HepG2 (cell line): Measurements from ENCODE around the gene INSIG1. TPM values are rescaled to one million over a fixed set of nuclear protein-coding genes. Genes with fewer than 3 reads are reported as not detected.

Experiments
- ATAC-seq: fragments of 200-7000 bp; cut with Tn5 transposase; 3 replicates; pipeline ENCODE4 v1.9.1; 2020; ENCODE audit warnings: mild to moderate bottlenecking, moderate library complexity
- BruUV-seq: library from RNA; stranded (reverse); fragments of 400-500 nt; replicated peaks from 2 replicates; lab custom pipeline; 2021; lab: Mats Ljungman, UMichigan
- CTCF ChIA-PET: fragments of 300-600 bp; formaldehyde crosslinking; extraction: SDS; loops from one replicate; lab custom pipeline; 2021; ENCODE audit warnings: low total read pairs, inconsistent platforms, low intra/inter-chr PET ratio; lab: Yijun Ruan, JAX
- POLR2A ChIA-PET: fragments of 350-600 bp; sonication (Branson Sonifier 250); formaldehyde crosslinking; loops from one replicate; lab custom pipeline; 2020; ENCODE audit warnings: antibody characterized with exemption, inconsistent platforms; lab: Yijun Ruan, JAX
- DNase-seq: peaks from one replicate; pipeline ENCODE4 v3.0.0-alpha.2; 2015; ENCODE audit warnings: low spot score
- FAIRE-seq: peaks from 3 replicates; lab custom pipeline; 2011; peaks lifted over from hg19 to GRCh38; lab: Jason Lieb, UNC
- H2AFZ ChIP-seq: one replicate; pipeline ENCODE4 v1.6.1; 2011; ENCODE audit warnings: low read length, inconsistent platforms
- H3K27ac ChIP-seq: fragments of 300-600 bp; 3 replicates; pipeline ENCODE4 v1.8.0; 2011; ENCODE audit warnings: mixed run types, mild to moderate bottlenecking, mixed read lengths, low read length, inconsistent platforms; ENCODE audit not compliant: insufficient read depth; ENCODE audit errors: extremely low read length
- H3K27me3 ChIP-seq, 2 experiments: fragments of 200-600 bp in 1 of 2; 2 replicates in 1 of 2; 3 replicates in 1 of 2; pipeline versions ENCODE4 v1.6.0 to v1.8.0; 2011; ENCODE audit warnings: low read length in 2 of 2, mild to moderate bottlenecking in 2 of 2, moderate library complexity in 2 of 2, inconsistent platforms in 1 of 2; ENCODE audit not compliant: insufficient read depth in 2 of 2, control insufficient read depth in 1 of 2
- H3K36me3 ChIP-seq, 2 experiments: fragments of 200-600 bp in 1 of 2; replicated peaks in 1 of 2; 2 replicates in 1 of 2; 3 replicates in 1 of 2; pipeline versions ENCODE4 v1.5.1 to v1.8.0; 2011; ENCODE audit warnings: low read length in 2 of 2, inconsistent platforms in 1 of 2; ENCODE audit not compliant: insufficient read depth in 2 of 2, control insufficient read depth in 1 of 2
- H3K4me1 ChIP-seq: 2 replicates; pipeline ENCODE4 v1.5.1; 2012; ENCODE audit warnings: low read length, inconsistent platforms; ENCODE audit not compliant: insufficient read depth
- H3K4me2 ChIP-seq: 2 replicates; pipeline ENCODE4 v1.6.0; 2011; ENCODE audit warnings: low read depth, low read length, inconsistent platforms
- H3K4me3 ChIP-seq, 3 experiments: fragments of 200-600 bp in 1 of 3; sonication (generic), shearing (Covaris generic) in 1 of 3; replicated peaks in 1 of 3; 2 replicates each; pipeline ENCODE4 v1.5.1; 2011 to 2016; ENCODE audit warnings: low read length in 3 of 3, inconsistent platforms in 2 of 3, low read depth in 2 of 3, mild to moderate bottlenecking in 2 of 3, control low read depth in 1 of 3, mixed read lengths in 1 of 3; ENCODE audit not compliant: insufficient read depth in 1 of 3
- H3K79me2 ChIP-seq: one replicate; pipeline ENCODE4 v1.6.1; 2011; ENCODE audit warnings: low read length, inconsistent platforms; ENCODE audit not compliant: insufficient read depth
- H3K9ac ChIP-seq: 2 replicates; pipeline ENCODE4 v1.6.0; 2011; ENCODE audit warnings: mild to moderate bottlenecking, low read depth, low read length, inconsistent platforms; ENCODE audit not compliant: insufficient read depth
- H3K9me3 ChIP-seq: 2 replicates; pipeline ENCODE4 v1.5.1; 2012; ENCODE audit warnings: mild to moderate bottlenecking, low read length
- H4K20me1 ChIP-seq: 2 replicates; pipeline ENCODE4 v1.6.0; 2011; ENCODE audit warnings: inconsistent platforms, mild to moderate bottlenecking, low read length, moderate library complexity; ENCODE audit not compliant: insufficient read depth
- CENPT ChIP-seq: sonication (generic); formaldehyde crosslinking; IDR thresholded peaks from 2 replicates; pipeline ENCODE4 v1.8.0; 2022; ENCODE audit warnings: low read depth, mild to moderate bottlenecking, moderate library complexity, missing genetic modification reagents
- E2F5 ChIP-seq: sonication (generic); formaldehyde crosslinking; conservative IDR thresholded peaks from 2 replicates; pipeline ENCODE4 v1.4.0; 2020; ENCODE audit warnings: missing genetic modification reagents
- ETS1 ChIP-seq: sonication (generic); formaldehyde crosslinking; IDR thresholded peaks from 2 replicates; pipeline ENCODE4 v1.4.0; 2020; ENCODE audit warnings: missing genetic modification reagents
- GLI4 ChIP-seq: sonication (generic); formaldehyde crosslinking; IDR thresholded peaks from 2 replicates; pipeline ENCODE4 v1.5.1; 2020; ENCODE audit warnings: missing genetic modification reagents, mild to moderate bottlenecking, moderate library complexity, borderline replicate concordance
- KDM6A ChIP-seq: IDR thresholded peaks from 2 replicates; pipeline ENCODE4 v1.6.1; 2016; ENCODE audit warnings: low read depth
- MXI1 ChIP-seq: IDR thresholded peaks from 3 replicates; pipeline ENCODE4 v1.6.1; 2012; ENCODE audit warnings: low read depth, low read length, inconsistent platforms, borderline replicate concordance
- RARG ChIP-seq: sonication (generic); formaldehyde crosslinking; IDR thresholded peaks from 2 replicates; pipeline ENCODE4 v1.4.0; 2020; ENCODE audit warnings: low read depth, mild to moderate bottlenecking, missing genetic modification reagents
- SKI ChIP-seq: fragments of 450-650 bp; IDR thresholded peaks from one replicate; pipeline ENCODE4 v1.6.1; 2018; ENCODE audit warnings: mild to moderate bottlenecking; ENCODE audit not compliant: partially characterized antibody
- ZBTB2 ChIP-seq: sonication (generic); formaldehyde crosslinking; IDR thresholded peaks from 2 replicates; pipeline ENCODE4 v1.8.0; 2022; ENCODE audit warnings: low read depth, missing genetic modification reagents
- ZNF580 ChIP-seq: IDR thresholded peaks from 2 replicates; pipeline ENCODE4 v1.6.1; 2016; ENCODE audit warnings: low read depth, borderline replicate concordance
- ZNF605 ChIP-seq: sonication (generic); formaldehyde crosslinking; IDR thresholded peaks from 2 replicates; pipeline ENCODE4 v1.8.0; 2022; ENCODE audit warnings: mild to moderate bottlenecking, missing genetic modification reagents
- ZNF616 ChIP-seq: sonication (generic); formaldehyde crosslinking; IDR thresholded peaks from 2 replicates; pipeline ENCODE4 v1.5.0; 2020; ENCODE audit warnings: low read depth, mild to moderate bottlenecking, missing genetic modification reagents
- ZNF678 ChIP-seq: sonication (generic); formaldehyde crosslinking; IDR thresholded peaks from 2 replicates; pipeline ENCODE4 v1.4.0; 2020; ENCODE audit warnings: mild to moderate bottlenecking, missing genetic modification reagents
- ZNF850 ChIP-seq: sonication (generic); formaldehyde crosslinking; conservative IDR thresholded peaks from 2 replicates; pipeline ENCODE4 v1.9.0; 2021; ENCODE audit warnings: mild to moderate bottlenecking, missing genetic modification reagents
- WGBS: methylation state at CpG from one replicate; pipeline ENCODE4 v1.1.6; 2017; ENCODE audit warnings: low lambda C conversion rate; 5-methylcytosine and 5-hydroxymethylcytosine counted together
- in situ Hi-C: cut with HindIII; loops from 2 replicates; pipeline ENCODE4 v1.10.0; 2017; ENCODE audit warnings: low pct_unique_long_range_greater_than_20kb; ENCODE audit not compliant: extremely low pct_ligation_motif_present
- intact Hi-C: fragments of 100-400 bp; cut with micrococcal nuclease; formaldehyde crosslinking; loops from one replicate; pipeline ENCODE4 v1.10.0; 2022; ENCODE audit not compliant: unreplicated experiment
- polyA plus RNA-seq, 8 experiments: library from polyadenylated mRNA; depleted of rRNA in 3 of 8; stranded (reverse) in 7 of 8; unstranded in 1 of 8; fragments of >200 nt; fragmentation: Illumina TruSeq in 4 of 8; extraction: Trizol in 4 of 8; gene quantifications; 2 replicates each; pipeline versions ENCODE4 v1.2.1 to v1.2.3, GENCODE V29; 2011 to 2016; ENCODE audit warnings: low read depth in 4 of 8, missing spikeins in 1 of 8, mixed read lengths in 1 of 8; ENCODE audit not compliant: insufficient read depth in 1 of 8
- total RNA-seq, 5 experiments: library from RNA; depleted of rRNA; stranded (reverse); fragments of >200 nt; fragmentation: Illumina TruSeq; extraction: Trizol; gene quantifications; 2 replicates each; pipeline ENCODE4 v1.2.3, GENCODE V29; 2016; ENCODE audit warnings: low read depth in 1 of 5
- TF ChIP-seq, protein P1 (sequence below): sonication (generic); formaldehyde crosslinking; IDR thresholded peaks from 2 replicates; pipeline ENCODE4 v1.8.1; 2023; ENCODE audit warnings: mild to moderate bottlenecking, moderate library complexity, missing genetic modification reagents
- TF ChIP-seq, protein P2 (sequence below): sonication (generic); formaldehyde crosslinking; IDR thresholded peaks from 2 replicates; pipeline ENCODE4 v1.4.0; 2020; ENCODE audit warnings: mild to moderate bottlenecking, missing genetic modification reagents
- TF ChIP-seq, protein P3 (sequence below), 2 experiments: sonication (generic) in 1 of 2; formaldehyde crosslinking in 1 of 2; IDR thresholded peaks; 2 replicates each; pipeline versions ENCODE4 v1.4.0 to v1.6.1; 2018 to 2020; ENCODE audit warnings: missing genetic modification reagents in 2 of 2, borderline replicate concordance in 1 of 2, low read depth in 1 of 2, mild to moderate bottlenecking in 1 of 2, missing biosample characterization in 1 of 2

INSIG1 gene
- total and polyA plus RNA-seq, 2 of the 13 experiments (the other 11 are each of a cell fraction or from before 2014, with no cell fraction given) = 0.07 to 0.11 TPM

- H3K4me3 ChIP-seq = no peak overlapping the region
- POLR2A ChIA-PET = no interaction called here
- H3K79me2 ChIP-seq = no peaks in the 10 kb centered on the region
- no peak for TF ChIP-seq ZNF678
- TF ChIP-seq E2F5 (CRISPR knock-in tag) = no peak
- TF ChIP-seq MXI1 = no peak
- no peak for TF ChIP-seq GLI4 (CRISPR knock-in tag)
- TF ChIP-seq ETS1 (CRISPR knock-in tag) = no peak
- no peak for TF ChIP-seq ZNF616 (CRISPR knock-in tag)
- TF ChIP-seq ZNF580 (CRISPR knock-in tag) = no peak
- TF ChIP-seq ZBTB2 (CRISPR knock-in tag) = no peak
- no peak for TF ChIP-seq ZNF850 (CRISPR knock-in tag)
- no peak for TF ChIP-seq RARG (CRISPR knock-in tag)
- no peak for TF ChIP-seq KDM6A (CRISPR knock-in tag)
- no peak for TF ChIP-seq CENPT (CRISPR knock-in tag)
- no peak for TF ChIP-seq SKI
- TF ChIP-seq, protein P1, sequence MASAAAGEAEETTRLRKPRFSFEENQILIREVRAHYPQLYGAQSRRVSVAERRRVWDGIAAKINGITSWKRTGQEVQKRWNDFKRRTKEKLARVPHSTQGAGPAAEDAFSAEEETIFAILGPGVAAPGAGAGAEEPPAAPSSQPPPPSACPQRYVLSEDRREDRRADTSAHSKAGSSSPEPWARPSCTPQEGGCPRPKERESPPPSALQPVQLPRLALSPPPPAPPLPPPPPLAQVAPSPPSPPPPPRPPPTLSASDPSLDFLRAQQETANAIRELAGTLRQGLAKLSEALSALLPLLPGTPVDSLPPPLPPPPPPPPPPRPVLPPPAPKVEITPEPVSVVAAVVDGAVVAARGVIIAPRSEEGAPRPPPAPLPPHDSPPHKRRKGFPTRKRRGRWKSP (CRISPR knock-in tag) = no peak
- TF ChIP-seq ZNF605 = no peak
- TF ChIP-seq, protein P2, sequence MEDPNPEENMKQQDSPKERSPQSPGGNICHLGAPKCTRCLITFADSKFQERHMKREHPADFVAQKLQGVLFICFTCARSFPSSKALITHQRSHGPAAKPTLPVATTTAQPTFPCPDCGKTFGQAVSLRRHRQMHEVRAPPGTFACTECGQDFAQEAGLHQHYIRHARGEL (CRISPR knock-in tag) = no peak
- TF ChIP-seq, protein P3, sequence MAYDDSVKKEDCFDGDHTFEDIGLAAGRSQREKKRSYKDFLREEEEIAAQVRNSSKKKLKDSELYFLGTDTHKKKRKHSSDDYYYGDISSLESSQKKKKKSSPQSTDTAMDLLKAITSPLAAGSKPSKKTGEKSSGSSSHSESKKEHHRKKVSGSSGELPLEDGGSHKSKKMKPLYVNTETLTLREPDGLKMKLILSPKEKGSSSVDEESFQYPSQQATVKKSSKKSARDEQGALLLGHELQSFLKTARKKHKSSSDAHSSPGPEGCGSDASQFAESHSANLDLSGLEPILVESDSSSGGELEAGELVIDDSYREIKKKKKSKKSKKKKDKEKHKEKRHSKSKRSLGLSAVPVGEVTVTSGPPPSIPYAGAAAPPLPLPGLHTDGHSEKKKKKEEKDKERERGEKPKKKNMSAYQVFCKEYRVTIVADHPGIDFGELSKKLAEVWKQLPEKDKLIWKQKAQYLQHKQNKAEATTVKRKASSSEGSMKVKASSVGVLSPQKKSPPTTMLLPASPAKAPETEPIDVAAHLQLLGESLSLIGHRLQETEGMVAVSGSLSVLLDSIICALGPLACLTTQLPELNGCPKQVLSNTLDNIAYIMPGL (CRISPR knock-in tag; IDR thresholded peaks at IDR 0.05; ENCODE audit: borderline replicate concordance in 1 of 2, low read depth in 1 of 2) = no peak
- intact Hi-C loops (no loop called here), in situ Hi-C loops (loop anchor here (5.0 kb wide), 1 partner anchor 148 kb away; no protein-coding TSS in a partner anchor)
- no peak overlapping the region for H3K4me2 ChIP-seq
- H3K27ac ChIP-seq = no peak overlapping the region
- no peaks in the 10 kb centered on the region for H3K36me3 ChIP-seq
- 29% methylated on average over 10 of the region's 14 CpGs for WGBS
- H3K9ac ChIP-seq = no peak overlapping the region
- BruUV-seq = no TSS peak
- no peaks in the 10 kb centered on the region for H3K9me3 ChIP-seq
- CTCF ChIA-PET = no interaction called here
- no peaks in the 10 kb centered on the region for H4K20me1 ChIP-seq
- FAIRE-seq (no peak), ATAC-seq (no peak), DNase-seq (no peak)
- peaks cover 4 to 43% of the 10 kb centered on the region in 2 experiments; a peak in 3 of 5 replicates for H3K27me3 ChIP-seq
- H2AFZ ChIP-seq = no peak overlapping the region
- H3K4me1 ChIP-seq = peaks cover 5% of the 10 kb centered on the region; the same call in 1 of the 2 replicates
Observed at GRCh38 chr7:155340071-155340531, 42.4 kb downstream of the INSIG1 start.
